Astrocyte (in vitro differentiated cells and primary cell): ENCODE measurements around the gene P4HB. TPM values are rescaled to one million over a fixed set of nuclear protein-coding genes. Genes with fewer than 3 reads are reported as not detected.

ENCODE experiments used
- DNase-seq: peaks from one replicate; pipeline ENCODE4 v3.0.0-alpha.2; 2010; ENCODE audit warnings: low read depth
- FAIRE-seq: peaks from 2 replicates; lab custom pipeline; 2011; peaks lifted over from hg19 to GRCh38; lab: Jason Lieb, UNC
- H2AFZ ChIP-seq: 2 replicates; pipeline ENCODE4 v1.6.0; 2012; ENCODE audit warnings: low read depth, low read length, inconsistent platforms
- H3K27ac ChIP-seq: 2 replicates; pipeline ENCODE4 v1.5.1; 2011; ENCODE audit warnings: low read depth, low read length, inconsistent platforms
- H3K27me3 ChIP-seq: 2 replicates; pipeline ENCODE4 v1.6.0; 2011; ENCODE audit warnings: low read length, inconsistent platforms; ENCODE audit not compliant: insufficient read depth
- H3K36me3 ChIP-seq: 2 replicates; pipeline ENCODE4 v1.5.1; 2011; ENCODE audit warnings: low read length, inconsistent platforms; ENCODE audit not compliant: insufficient read depth
- H3K4me1 ChIP-seq: 2 replicates; pipeline ENCODE4 v1.5.1; 2011; ENCODE audit warnings: low read length, inconsistent platforms; ENCODE audit not compliant: insufficient read depth
- H3K4me2 ChIP-seq: 2 replicates; pipeline ENCODE4 v1.6.0; 2012; ENCODE audit warnings: low read length, inconsistent platforms
- H3K4me3 ChIP-seq: 2 replicates; pipeline ENCODE4 v1.5.1; 2011; ENCODE audit warnings: low read depth, mild to moderate bottlenecking, low read length, inconsistent platforms; ENCODE audit not compliant: insufficient read depth
- H3K79me2 ChIP-seq: 2 replicates; pipeline ENCODE4 v1.6.0; 2012; ENCODE audit warnings: mild to moderate bottlenecking, low read length, inconsistent platforms; ENCODE audit not compliant: insufficient read depth
- H3K9ac ChIP-seq: 2 replicates; pipeline ENCODE4 v1.6.0; 2012; ENCODE audit warnings: mild to moderate bottlenecking, low read length, inconsistent platforms
- H3K9me3 ChIP-seq: 2 replicates; pipeline ENCODE4 v1.5.1; 2012; ENCODE audit warnings: low read depth, mild to moderate bottlenecking, low read length, inconsistent platforms; ENCODE audit not compliant: insufficient read depth
- H4K20me1 ChIP-seq: 2 replicates; pipeline ENCODE4 v1.6.0; 2012; ENCODE audit warnings: low read length, inconsistent platforms; ENCODE audit not compliant: insufficient read depth
- H3K27ac Mint-ChIP-seq: one replicate; pipeline ENCODE4 v1.8.0; 2021; ENCODE audit warnings: mild to moderate bottlenecking, mixed read lengths; ENCODE audit not compliant: unreplicated experiment
- H3K27me3 Mint-ChIP-seq: one replicate; pipeline ENCODE4 v1.8.0; 2021; ENCODE audit warnings: low read depth, mixed read lengths; ENCODE audit not compliant: unreplicated experiment
- H3K36me3 Mint-ChIP-seq: one replicate; pipeline ENCODE4 v1.8.0; 2021; ENCODE audit warnings: low read depth, mixed read lengths; ENCODE audit not compliant: unreplicated experiment
- H3K4me1 Mint-ChIP-seq: one replicate; pipeline ENCODE4 v1.8.0; 2021; ENCODE audit warnings: low read depth, mixed read lengths; ENCODE audit not compliant: unreplicated experiment
- H3K4me3 Mint-ChIP-seq: one replicate; pipeline ENCODE4 v1.8.0; 2021; ENCODE audit warnings: mild to moderate bottlenecking, moderate library complexity, mixed read lengths; ENCODE audit not compliant: unreplicated experiment
- H3K9me3 Mint-ChIP-seq: one replicate; pipeline ENCODE4 v1.8.0; 2021; ENCODE audit warnings: mild to moderate bottlenecking, mixed read lengths; ENCODE audit not compliant: unreplicated experiment
- CTCF ChIP-seq: IDR thresholded peaks from 2 replicates; pipeline ENCODE4 v1.5.1; 2011; ENCODE audit warnings: low read depth, mild to moderate bottlenecking, inconsistent platforms, low read length, moderate library complexity; ENCODE audit not compliant: insufficient read depth
- EZH2 ChIP-seq: IDR thresholded peaks from 2 replicates; pipeline ENCODE4 v1.6.1; 2012; ENCODE audit warnings: mild to moderate bottlenecking, low read length, inconsistent platforms; ENCODE audit not compliant: insufficient read depth
- total RNA-seq: library from RNA; stranded (reverse); gene quantifications from 2 replicates; pipeline ENCODE4 v1.2.1, GENCODE V29; 2021

Gene P4HB
- total RNA-seq, 1 donor from 2014 or later = 1,268 TPM

- DNase-seq (no peak), FAIRE-seq (no peak)
- no peaks in the 10 kb centered on the region for H3K79me2 ChIP-seq
- no peak overlapping the region for H3K9ac ChIP-seq
- no peaks in the 10 kb centered on the region for H3K4me1 ChIP-seq
- H3K9me3 ChIP-seq = peaks cover 2% of the 10 kb centered on the region
- Mint-ChIP-seq H3K36me3 (no peaks in the 10 kb centered on the region), H3K4me3 (no peak overlapping the region), H3K4me1 (no peaks in the 10 kb centered on the region), H3K9me3 (peaks cover 6% of the 10 kb centered on the region), H3K27ac (no peak overlapping the region), H3K27me3 (peaks cover 20% of the 10 kb centered on the region)
- no peak overlapping the region for H2AFZ ChIP-seq
- peaks cover 8% of the 10 kb centered on the region for H3K27me3 ChIP-seq
- no peak overlapping the region for H3K4me2 ChIP-seq
- H3K27ac ChIP-seq = no peak overlapping the region
- TF ChIP-seq CTCF = no peak
- TF ChIP-seq EZH2 = no peak
- no peaks in the 10 kb centered on the region for H4K20me1 ChIP-seq
- H3K4me3 ChIP-seq = no peak overlapping the region
- H3K36me3 ChIP-seq = no peaks in the 10 kb centered on the region
Measured at GRCh38 chr17:81811705-81812570, 48.4 kb downstream of the P4HB start.

GRCh38 chr17:81810892-81811704 is 49.2 kb downstream of the P4HB start:
- Histone ChIP-seq H3K27ac (no peak overlapping the region), H3K4me2 (no peak overlapping the region), H3K4me1 (no peaks in the 10 kb centered on the region), H4K20me1 (no peaks in the 10 kb centered on the region), H3K79me2 (no peaks in the 10 kb centered on the region), H3K9ac (no peak overlapping the region), H3K4me3 (no peak overlapping the region), H3K36me3 (no peaks in the 10 kb centered on the region), H3K27me3 (peaks cover 12% of the 10 kb centered on the region), H3K9me3 (peaks cover 2% of the 10 kb centered on the region), H2AFZ (no peak overlapping the region)
- Mint-ChIP-seq H3K9me3 (peaks cover 6% of the 10 kb centered on the region), H3K4me1 (no peaks in the 10 kb centered on the region), H3K4me3 (no peak overlapping the region), H3K27me3 (peaks cover 20% of the 10 kb centered on the region), H3K36me3 (no peaks in the 10 kb centered on the region), H3K27ac (no peak overlapping the region)
- DNase-seq (no peak), FAIRE-seq (no peak)
- TF ChIP-seq CTCF (no peak), EZH2 (no peak)
